ENCODE measurements around the gene WNT2. TPM values are rescaled to one million over a fixed set of nuclear protein-coding genes. Genes with fewer than 3 reads are reported as not detected.

The WNT2 gene
- total and polyA plus RNA-seq, 2 of the 4 experiments (the other 2 are of a cell fraction) = 1.8 to 1.9 TPM

- H2AK9ac ChIP-seq (replicated peaks; ENCODE audit: low read depth, low read length, poor library complexity) = no peak overlapping the region
- no peak overlapping the region for H2AFZ ChIP-seq (replicated peaks; ENCODE audit: low read length, poor library complexity)
- BruUV-seq (replicated peaks) = no TSS peak
- dilution Hi-C loops (cut with HindIII; ENCODE audit: low sequenced_read_pairs, unreplicated experiment) (no loop called here), intact Hi-C loops (cut with micrococcal nuclease) (loop anchor here (5.0 kb wide), 1 partner anchor 51 kb away; the partner anchor contains the start of gene WNT2), in situ Hi-C loops (cut with MboI; ENCODE audit: low sequenced_read_pairs) (no loop called here)
- H3K9me3 ChIP-seq (ENCODE audit: control insufficient read depth, insufficient read depth, low read length) = no peaks in the 10 kb centered on the region
- peak overlapping the region; percentile 74; the same call in 1 of the 3 replicates for H2BK15ac ChIP-seq (ENCODE audit: low read depth, low read length)
- H3K79me1 ChIP-seq (ENCODE audit: low read depth in 1 of 2, low read length in 2 of 2) = 0 out of 4 replicates have a peak, but pooled peaks cover 0 to 3% of the 10 kb centered on the region in 2 experiments
- DNase-seq (no peak), ATAC-seq (ENCODE audit: low read depth) (no peak)
- no peaks in the 10 kb centered on the region for H3K36me3 ChIP-seq (ENCODE audit: control insufficient read depth, insufficient read depth, low read length)
- TF ChIP-seq RFX5 (IDR thresholded peaks at IDR 0.05; ENCODE audit: low read depth, low read length) (no peak), MAFK (IDR thresholded peaks at IDR 0.05; ENCODE audit: low read depth, low read length) (no peak)
- H3K27ac ChIP-seq (ENCODE audit: insufficient read depth, low read length) = peak overlapping the region; percentile 45; the same call in 1 of the 2 replicates
- ChIA-PET CTCF (no interaction called here), POLR2A (ENCODE audit: unreplicated experiment) (no interaction called here)
- peak overlapping the region; percentile 84 for H4K91ac ChIP-seq (ENCODE audit: insufficient read depth, low read depth, low read length)
- H3K9ac ChIP-seq (ENCODE audit: low read depth, low read length) = no peak overlapping the region
- H3K56ac ChIP-seq (ENCODE audit: extremely low read depth, insufficient read depth, low read length) = no peak overlapping the region
- peak overlapping the region; percentile 94 for H3K4ac ChIP-seq (ENCODE audit: low read depth, low read length)
- peaks cover 5% of the 10 kb centered on the region; the same call in 1 of the 2 replicates for H3K9me1 ChIP-seq (ENCODE audit: insufficient read depth, low read length)
- no peak overlapping the region for H3K4me2 ChIP-seq (ENCODE audit: low read depth, low read length)
- H3K4me3 ChIP-seq (ENCODE audit: insufficient read depth, low read depth, low read length) = no peak overlapping the region
- H2BK20ac ChIP-seq (ENCODE audit: low read depth, low read length) = peak overlapping the region; percentile 96
- no peaks in the 10 kb centered on the region for H3K27me3 ChIP-seq (ENCODE audit: control insufficient read depth, insufficient read depth, low read length)
- peak overlapping the region; percentile 90; the same call in 1 of the 2 replicates for H2AK5ac ChIP-seq (ENCODE audit: low read depth, low read length)
- H3K4me1 ChIP-seq (ENCODE audit: control insufficient read depth, insufficient read depth, low read length) = peaks cover 8% of the 10 kb centered on the region
- H3K23ac ChIP-seq (ENCODE audit: low read depth, low read length) = no peak overlapping the region
- H4K20me1 ChIP-seq (ENCODE audit: insufficient read depth, low read length) = no peaks in the 10 kb centered on the region
- H3K14ac ChIP-seq (replicated peaks; ENCODE audit: low read depth, low read length) = peak overlapping the region; percentile 90
- H4K8ac ChIP-seq (ENCODE audit: low read depth in 2 of 2, low read length in 2 of 2) = peak overlapping the region; percentile 3 to 67; a peak in 1 of 4 replicates
- 100% methylated on average over 2 of the region's 3 CpGs; no CpG with 5 or more reads in 1 of the 2 experiments for WGBS, 2 experiments (ENCODE audit: extremely low coverage in 2 of 2, insufficient read length in 1 of 2)
- peak overlapping the region; percentile 95 for H3K18ac ChIP-seq (ENCODE audit: low read depth, low read length)
- peak overlapping the region; percentile 100 for H2BK5ac ChIP-seq (ENCODE audit: low read depth, low read length, poor library complexity, severe bottlenecking)
- peak overlapping the region; percentile 97 for H2BK120ac ChIP-seq (ENCODE audit: low read depth, low read length)
- peak overlapping the region; percentile 96 for H4K5ac ChIP-seq (ENCODE audit: low read depth, low read length)
These were observed 51.3 kb downstream of the WNT2 start for GRCh38 chr7:117271566-117271965.
